Spleen (tissue), 7 donors: ENCODE data around the gene ALK.

Experiments
- POLR2A ChIP-seq, 3 donors: fragments of 450-650 bp; IDR thresholded peaks; one replicate each; pipeline ENCODE4 v1.5.1; 2017; ENCODE audit warnings: antibody characterized with exemption in 3 of 3, mild to moderate bottlenecking in 1 of 3
- POLR2AphosphoS5 ChIP-seq, 3 donors: sonication (generic); formaldehyde crosslinking; IDR thresholded peaks; one replicate each; pipeline ENCODE4 v1.5.1; 2017; ENCODE audit warnings: antibody characterized with exemption in 3 of 3
- TF ChIP-seq, protein P1 (sequence below), 11 experiments: fragments of 200-600 bp in 7 of 11; fragments of 450-650 bp in 4 of 11; sonication (generic) in 4 of 11; IDR thresholded peaks in 8 of 11; conservative IDR thresholded peaks in 3 of 11; 1 replicate in 7 of 11; 2 replicates in 4 of 11; pipeline versions ENCODE4 v1.4.0 to v1.8.0; 2016 to 2021; ENCODE audit warnings: antibody characterized with exemption in 11 of 11, inconsistent platforms in 4 of 11, mild to moderate bottlenecking in 1 of 11
- donor health status: DM: no; HTN: no; CAD: no; lungs with moderate emphysema.
- donor health status: DM: no; HTN: no; CAD: no.
- donor health status: DM: no; HTN: no; CAD: no.

DNA sequence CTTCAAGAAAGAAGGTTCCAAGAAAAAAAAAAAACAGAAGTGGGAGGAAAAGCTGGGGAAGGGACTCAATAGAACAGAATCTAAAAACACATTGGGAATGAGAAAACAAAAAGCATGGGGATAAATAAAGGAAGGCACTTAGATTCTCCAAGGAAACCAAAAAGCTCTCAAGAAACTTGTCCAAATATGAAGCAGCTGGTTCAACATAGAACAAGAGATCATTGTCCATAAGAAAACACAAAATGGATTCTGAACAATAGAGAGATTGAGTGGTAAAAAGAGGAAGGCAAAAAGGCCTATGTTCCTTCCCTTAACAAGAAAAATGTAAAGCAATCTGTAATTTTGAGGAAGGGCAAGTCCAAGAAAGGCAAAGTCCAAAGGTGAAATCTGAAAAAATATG lies 32.9 kb upstream of the ALK start:
- TF ChIP-seq, protein P1, sequence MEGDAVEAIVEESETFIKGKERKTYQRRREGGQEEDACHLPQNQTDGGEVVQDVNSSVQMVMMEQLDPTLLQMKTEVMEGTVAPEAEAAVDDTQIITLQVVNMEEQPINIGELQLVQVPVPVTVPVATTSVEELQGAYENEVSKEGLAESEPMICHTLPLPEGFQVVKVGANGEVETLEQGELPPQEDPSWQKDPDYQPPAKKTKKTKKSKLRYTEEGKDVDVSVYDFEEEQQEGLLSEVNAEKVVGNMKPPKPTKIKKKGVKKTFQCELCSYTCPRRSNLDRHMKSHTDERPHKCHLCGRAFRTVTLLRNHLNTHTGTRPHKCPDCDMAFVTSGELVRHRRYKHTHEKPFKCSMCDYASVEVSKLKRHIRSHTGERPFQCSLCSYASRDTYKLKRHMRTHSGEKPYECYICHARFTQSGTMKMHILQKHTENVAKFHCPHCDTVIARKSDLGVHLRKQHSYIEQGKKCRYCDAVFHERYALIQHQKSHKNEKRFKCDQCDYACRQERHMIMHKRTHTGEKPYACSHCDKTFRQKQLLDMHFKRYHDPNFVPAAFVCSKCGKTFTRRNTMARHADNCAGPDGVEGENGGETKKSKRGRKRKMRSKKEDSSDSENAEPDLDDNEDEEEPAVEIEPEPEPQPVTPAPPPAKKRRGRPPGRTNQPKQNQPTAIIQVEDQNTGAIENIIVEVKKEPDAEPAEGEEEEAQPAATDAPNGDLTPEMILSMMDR (IDR thresholded peaks at IDR 0.05 in 8 of 11, conservative IDR thresholded peaks at IDR 0.05 in 3 of 11), result no peak
- TF ChIP-seq POLR2AphosphoS5 (IDR thresholded peaks at IDR 0.05), result no peak
- no peak for TF ChIP-seq POLR2A (IDR thresholded peaks at IDR 0.05)
